Lower leg skin (tissue), 3 donors: ENCODE results near the gene SIVA1.

ENCODE experiments used
- POLR2A ChIP-seq, 2 donors: fragments of 450-650 bp; IDR thresholded peaks; one replicate each; pipeline ENCODE4 v1.6.1; 2016 to 2017; ENCODE audit warnings: antibody characterized with exemption in 2 of 2, mild to moderate bottlenecking in 1 of 2, moderate library complexity in 1 of 2
- TF ChIP-seq, protein P1 (sequence below), 3 donors: fragments of 450-650 bp; IDR thresholded peaks; one replicate each; pipeline ENCODE4 v1.5.1; 2016; ENCODE audit warnings: antibody characterized with exemption in 3 of 3, mild to moderate bottlenecking in 3 of 3, moderate library complexity in 2 of 3

DNA sequence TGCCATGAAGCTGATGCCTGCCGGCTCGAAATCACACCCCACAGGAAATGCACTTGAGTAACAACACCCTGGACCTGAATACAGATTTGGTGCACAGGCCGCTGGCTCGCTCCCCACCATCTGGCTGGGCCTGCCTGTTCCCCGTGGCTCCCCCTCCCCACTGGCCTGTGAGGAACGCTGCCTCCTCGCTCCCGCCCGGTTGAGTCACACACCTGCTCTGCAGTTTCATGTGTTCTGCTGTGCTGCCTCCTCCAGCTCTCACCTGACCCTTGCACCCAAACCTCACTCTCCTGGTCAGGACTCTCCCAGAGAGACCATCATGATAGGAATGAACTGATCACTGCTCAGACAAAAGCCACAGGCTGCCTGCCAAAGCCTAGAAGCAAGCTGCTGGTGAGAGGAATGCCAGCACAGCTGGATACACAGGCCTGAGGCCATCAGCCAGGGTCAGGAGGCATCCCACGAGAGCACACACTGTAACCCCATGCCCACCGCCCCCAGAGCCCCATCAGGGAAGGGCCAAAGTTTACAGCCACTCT, 3.8 kb upstream of the SIVA1 start:
- TF ChIP-seq, protein P1, sequence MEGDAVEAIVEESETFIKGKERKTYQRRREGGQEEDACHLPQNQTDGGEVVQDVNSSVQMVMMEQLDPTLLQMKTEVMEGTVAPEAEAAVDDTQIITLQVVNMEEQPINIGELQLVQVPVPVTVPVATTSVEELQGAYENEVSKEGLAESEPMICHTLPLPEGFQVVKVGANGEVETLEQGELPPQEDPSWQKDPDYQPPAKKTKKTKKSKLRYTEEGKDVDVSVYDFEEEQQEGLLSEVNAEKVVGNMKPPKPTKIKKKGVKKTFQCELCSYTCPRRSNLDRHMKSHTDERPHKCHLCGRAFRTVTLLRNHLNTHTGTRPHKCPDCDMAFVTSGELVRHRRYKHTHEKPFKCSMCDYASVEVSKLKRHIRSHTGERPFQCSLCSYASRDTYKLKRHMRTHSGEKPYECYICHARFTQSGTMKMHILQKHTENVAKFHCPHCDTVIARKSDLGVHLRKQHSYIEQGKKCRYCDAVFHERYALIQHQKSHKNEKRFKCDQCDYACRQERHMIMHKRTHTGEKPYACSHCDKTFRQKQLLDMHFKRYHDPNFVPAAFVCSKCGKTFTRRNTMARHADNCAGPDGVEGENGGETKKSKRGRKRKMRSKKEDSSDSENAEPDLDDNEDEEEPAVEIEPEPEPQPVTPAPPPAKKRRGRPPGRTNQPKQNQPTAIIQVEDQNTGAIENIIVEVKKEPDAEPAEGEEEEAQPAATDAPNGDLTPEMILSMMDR (IDR thresholded peaks at IDR 0.05): no peak
- no peak for TF ChIP-seq POLR2A (IDR thresholded peaks at IDR 0.05)
